Endodermal cell (in vitro differentiated cells): ENCODE results near the gene COL6A5. TPM values are rescaled to one million over a fixed set of nuclear protein-coding genes. Genes with fewer than 3 reads are reported as not detected.

Experiments
- DNase-seq: peaks from one replicate; pipeline ENCODE4 v3.0.0-alpha.2; 2017
- H3K27ac ChIP-seq: 2 replicates; pipeline ENCODE4 v1.5.1; 2013; ENCODE audit warnings: mild to moderate bottlenecking, low read depth, low read length, moderate library complexity
- H3K27me3 ChIP-seq: 2 replicates; pipeline ENCODE4 v1.6.1; 2013; ENCODE audit warnings: mild to moderate bottlenecking, low read length, moderate library complexity; ENCODE audit not compliant: insufficient read depth, control insufficient read depth, poor library complexity, severe bottlenecking
- H3K36me3 ChIP-seq: 2 replicates; pipeline ENCODE4 v1.7.0; 2013; ENCODE audit warnings: mild to moderate bottlenecking, low read length, moderate library complexity; ENCODE audit not compliant: control insufficient read depth, insufficient read depth
- H3K4me1 ChIP-seq: one replicate; pipeline ENCODE4 v1.7.0; 2013; ENCODE audit warnings: low read length; ENCODE audit not compliant: control insufficient read depth, insufficient read depth
- H3K4me3 ChIP-seq: 2 replicates; pipeline ENCODE4 v1.5.1; 2013; ENCODE audit warnings: mild to moderate bottlenecking, low read length, moderate library complexity
- H3K9ac ChIP-seq: 2 replicates; pipeline ENCODE4 v1.6.1; 2013; ENCODE audit warnings: mild to moderate bottlenecking, low read length, moderate library complexity; ENCODE audit not compliant: poor library complexity, severe bottlenecking; ENCODE audit errors: extremely low read depth
- H3K9me3 ChIP-seq: 2 replicates; pipeline ENCODE4 v1.6.1; 2013; ENCODE audit warnings: mild to moderate bottlenecking, low read length, moderate library complexity; ENCODE audit not compliant: control insufficient read depth
- H3K27ac Mint-ChIP-seq: 2 replicates; pipeline ENCODE4 v1.8.0; 2020; ENCODE audit warnings: mixed read lengths
- H3K27me3 Mint-ChIP-seq: 2 replicates; pipeline ENCODE4 v1.8.0; 2021; ENCODE audit warnings: mild to moderate bottlenecking, mixed read lengths; ENCODE audit not compliant: insufficient read depth
- H3K36me3 Mint-ChIP-seq: 2 replicates; pipeline ENCODE4 v1.8.0; 2020; ENCODE audit warnings: low read depth, mixed read lengths
- H3K4me1 Mint-ChIP-seq: 2 replicates; pipeline ENCODE4 v1.8.0; 2020; ENCODE audit warnings: mixed read lengths
- H3K4me3 Mint-ChIP-seq: 2 replicates; pipeline ENCODE4 v1.8.0; 2020; ENCODE audit warnings: mild to moderate bottlenecking, moderate library complexity, mixed read lengths
- H3K9me3 Mint-ChIP-seq: 2 replicates; pipeline ENCODE4 v1.8.0; 2020; ENCODE audit warnings: mild to moderate bottlenecking, mixed read lengths
- CTCF ChIP-seq: fragments of 200-600 bp; sonication (generic); conservative IDR thresholded peaks from 2 replicates; pipeline ENCODE4 v1.5.0; 2021; ENCODE audit warnings: antibody characterized with exemption, mild to moderate bottlenecking
- WGBS, 2 experiments: methylation state at CpG; one replicate each; pipeline versions ENCODE4 v1.1.5 to v1.1.7; 2013; ENCODE audit warnings: missing lambda C conversion rate in 2 of 2, mixed read lengths in 1 of 2; ENCODE audit not compliant: insufficient coverage in 1 of 2, insufficient read length in 1 of 2; 5-methylcytosine and 5-hydroxymethylcytosine counted together
- total RNA-seq, 2 donors: library from RNA; stranded (reverse); fragmentation: NEBNext Ultra II Directional in 1 of 2; extraction: Animal tissue kit (Norgen Biotek cat#: 25700) in 1 of 2; gene quantifications; 2 replicates in 1 of 2; 3 replicates in 1 of 2; pipeline ENCODE4 v1.2.1, GENCODE V29; 2021

COL6A5 gene
- total RNA-seq, 2 donors from 2014 or later = 0.02 to 0.07 TPM

GRCh38 chr3:130490241-130490640, 144.8 kb downstream of the COL6A5 start:
- Histone ChIP-seq H3K27me3 (peaks cover 13% of the 10 kb centered on the region), H3K36me3 (no peaks in the 10 kb centered on the region), H3K4me1 (peaks cover 18% of the 10 kb centered on the region), H3K4me3 (no peak overlapping the region), H3K9ac (no peak overlapping the region), H3K27ac (no peak overlapping the region), H3K9me3 (no peaks in the 10 kb centered on the region)
- Mint-ChIP-seq H3K4me3 (no peak overlapping the region), H3K9me3 (no peaks in the 10 kb centered on the region), H3K36me3 (no peaks in the 10 kb centered on the region), H3K27ac (no peak overlapping the region), H3K4me1 (peaks cover 35% of the 10 kb centered on the region), H3K27me3 (peaks cover 12% of the 10 kb centered on the region)
- no peak for TF ChIP-seq CTCF
- WGBS, 2 experiments = 95% methylated on average over 1 of the region's 1 CpG; no CpG with 5 or more reads in 1 of the 2 experiments
- no peak for DNase-seq

DNA sequence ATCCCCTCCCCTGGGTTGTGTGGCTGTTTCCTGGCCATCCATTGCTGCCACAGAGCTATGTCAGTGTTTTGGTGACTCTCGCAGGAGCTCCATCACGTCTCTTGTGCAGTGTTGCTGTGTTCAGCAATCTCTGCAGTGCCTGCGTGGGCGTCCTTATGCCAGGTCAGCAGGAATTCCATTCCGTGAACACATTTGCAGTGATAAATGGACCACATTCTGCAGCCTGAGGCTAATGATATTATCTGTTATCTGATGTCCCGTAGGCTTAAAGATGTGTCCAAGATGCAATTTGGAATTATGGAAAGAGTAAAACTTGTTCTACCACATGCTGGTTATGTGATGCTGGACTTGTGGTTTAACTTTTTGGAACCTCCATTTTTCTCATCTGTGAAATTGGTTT, 146.0 kb downstream of the COL6A5 start:
- no peak for DNase-seq
- no peak overlapping the region for H3K27ac Mint-ChIP-seq
- no peaks in the 10 kb centered on the region for H3K9me3 Mint-ChIP-seq
- TF ChIP-seq CTCF = no peak
- H3K36me3 ChIP-seq = no peaks in the 10 kb centered on the region
- peaks cover 13% of the 10 kb centered on the region for H3K27me3 ChIP-seq
- H3K9ac ChIP-seq = no peak overlapping the region
- H3K4me3 ChIP-seq = no peak overlapping the region
- H3K4me1 ChIP-seq = peaks cover 18% of the 10 kb centered on the region
- peaks cover 35% of the 10 kb centered on the region for H3K4me1 Mint-ChIP-seq
- no peak overlapping the region for H3K27ac ChIP-seq
- peaks cover 9% of the 10 kb centered on the region for H3K27me3 Mint-ChIP-seq
- 92 to 95% methylated on average over 6 of the region's 6 CpGs for WGBS, 2 experiments
- no peaks in the 10 kb centered on the region for H3K36me3 Mint-ChIP-seq
- H3K9me3 ChIP-seq = no peaks in the 10 kb centered on the region
- H3K4me3 Mint-ChIP-seq = no peak overlapping the region

- 91% methylated on average over 2 of the region's 2 CpGs; no CpG with 5 or more reads in 1 of the 2 experiments for WGBS, 2 experiments
- H3K4me1 Mint-ChIP-seq = no peaks in the 10 kb centered on the region
- H3K36me3 ChIP-seq = no peaks in the 10 kb centered on the region
- no peak overlapping the region for H3K4me3 Mint-ChIP-seq
- H3K4me1 ChIP-seq = no peaks in the 10 kb centered on the region
- DNase-seq = no peak
- peaks cover 5% of the 10 kb centered on the region for H3K27me3 ChIP-seq
- H3K9me3 ChIP-seq = no peaks in the 10 kb centered on the region
- H3K9me3 Mint-ChIP-seq = no peaks in the 10 kb centered on the region
- H3K27ac ChIP-seq = no peak overlapping the region
- H3K27me3 Mint-ChIP-seq = peaks cover 11% of the 10 kb centered on the region
- no peak overlapping the region for H3K4me3 ChIP-seq
- no peaks in the 10 kb centered on the region for H3K36me3 Mint-ChIP-seq
- H3K27ac Mint-ChIP-seq = no peak overlapping the region
- H3K9ac ChIP-seq = no peak overlapping the region
- no peak for TF ChIP-seq CTCF
Observed at GRCh38 chr3:130504701-130505100, 159.2 kb downstream of the COL6A5 start.
